Measurements from ENCODE around the gene MRPL23. TPM values are rescaled to one million over a fixed set of nuclear protein-coding genes. Genes with fewer than 3 reads are reported as not detected.

Gene MRPL23
- total RNA-seq, 2 donors from 2014 or later: 128 to 210 TPM

- Histone ChIP-seq H3K4me3 (no peak overlapping the region), H3K27me3 (no peaks in the 10 kb centered on the region), H3K27ac (no peak overlapping the region), H3K4me1 (no peaks in the 10 kb centered on the region), H3K36me3 (no peaks in the 10 kb centered on the region), H3K9me3 (no peaks in the 10 kb centered on the region)
- no peak for TF ChIP-seq CTCF (IDR thresholded peaks at IDR 0.05)
- DNase-seq (ENCODE audit: low spot score): no peak
These were observed 22.6 kb downstream of the MRPL23 start for GRCh38 chr11:1969776-1970175.

GRCh38 chr11:1970956-1971355 is 23.8 kb downstream of the MRPL23 start:
- no peaks in the 10 kb centered on the region for H3K4me1 ChIP-seq
- H3K27ac ChIP-seq: no peak overlapping the region
- no peaks in the 10 kb centered on the region for H3K27me3 ChIP-seq
- H3K4me3 ChIP-seq: no peak overlapping the region
- no peak for TF ChIP-seq CTCF (IDR thresholded peaks at IDR 0.05)
- peak; percentile 21 for DNase-seq (ENCODE audit: low spot score)
- no peaks in the 10 kb centered on the region for H3K36me3 ChIP-seq
- no peaks in the 10 kb centered on the region for H3K9me3 ChIP-seq

GRCh38 chr11:1975185-1975584 is 28.1 kb downstream of the MRPL23 start:
- Histone ChIP-seq H3K36me3 (no peaks in the 10 kb centered on the region), H3K27me3 (no peaks in the 10 kb centered on the region), H3K4me1 (no peaks in the 10 kb centered on the region), H3K27ac (no peak overlapping the region), H3K4me3 (no peak overlapping the region), H3K9me3 (no peaks in the 10 kb centered on the region)
- DNase-seq (ENCODE audit: low spot score): no peak
- TF ChIP-seq CTCF (IDR thresholded peaks at IDR 0.05): no peak

- no peak for DNase-seq (ENCODE audit: low spot score)
- no peak for TF ChIP-seq CTCF (IDR thresholded peaks at IDR 0.05)
- H3K27me3 ChIP-seq: no peaks in the 10 kb centered on the region
- no peaks in the 10 kb centered on the region for H3K36me3 ChIP-seq
- H3K9me3 ChIP-seq: no peaks in the 10 kb centered on the region
- no peak overlapping the region for H3K27ac ChIP-seq
- no peaks in the 10 kb centered on the region for H3K4me1 ChIP-seq
- H3K4me3 ChIP-seq: no peak overlapping the region
These were observed 31.8 kb downstream of the MRPL23 start for GRCh38 chr11:1978720-1979473.

GRCh38 chr11:1979607-1980006 is 32.5 kb downstream of the MRPL23 start:
- Histone ChIP-seq H3K9me3 (no peaks in the 10 kb centered on the region), H3K27ac (no peak overlapping the region), H3K4me1 (no peaks in the 10 kb centered on the region), H3K36me3 (no peaks in the 10 kb centered on the region), H3K4me3 (no peak overlapping the region), H3K27me3 (no peaks in the 10 kb centered on the region)
- DNase-seq (ENCODE audit: low spot score): no peak
- no peak for TF ChIP-seq CTCF (IDR thresholded peaks at IDR 0.05)

Data from right atrium auricular region (tissue), 2 donors.